Measurements from ENCODE around the gene KIAA1210. TPM values are rescaled to one million over a fixed set of nuclear protein-coding genes. Genes with fewer than 3 reads are reported as not detected.

KIAA1210 gene
- total RNA-seq, 1 donor from 2014 or later: not detected

- Mint-ChIP-seq H3K36me3 (ENCODE audit: unreplicated experiment) (no peaks in the 10 kb centered on the region), H3K27me3 (ENCODE audit: unreplicated experiment) (no peaks in the 10 kb centered on the region), H3K9me3 (ENCODE audit: unreplicated experiment) (peaks cover 3% of the 10 kb centered on the region), H3K4me3 (ENCODE audit: unreplicated experiment) (no peak overlapping the region), H3K4me1 (ENCODE audit: unreplicated experiment) (no peaks in the 10 kb centered on the region), H3K27ac (ENCODE audit: unreplicated experiment) (no peak overlapping the region)
- DNase-seq (ENCODE audit: extremely low spot score, unreplicated experiment): no peak
- no peak for TF ChIP-seq CTCF (IDR thresholded peaks at IDR 0.05)
These were observed 31.7 kb downstream of the KIAA1210 start for GRCh38 chrX:119095936-119096335.

- TF ChIP-seq CTCF (IDR thresholded peaks at IDR 0.05): no peak
- H3K36me3 Mint-ChIP-seq (ENCODE audit: unreplicated experiment): no peaks in the 10 kb centered on the region
- no peaks in the 10 kb centered on the region for H3K4me1 Mint-ChIP-seq (ENCODE audit: unreplicated experiment)
- H3K4me3 Mint-ChIP-seq (ENCODE audit: unreplicated experiment): no peak overlapping the region
- no peak overlapping the region for H3K27ac Mint-ChIP-seq (ENCODE audit: unreplicated experiment)
- DNase-seq (ENCODE audit: extremely low spot score, unreplicated experiment): no peak
- peaks cover 3% of the 10 kb centered on the region for H3K9me3 Mint-ChIP-seq (ENCODE audit: unreplicated experiment)
- no peaks in the 10 kb centered on the region for H3K27me3 Mint-ChIP-seq (ENCODE audit: unreplicated experiment)
These were observed 32.8 kb downstream of the KIAA1210 start for GRCh38 chrX:119094819-119095218.

GRCh38 chrX:119093991-119094735 lies 33.4 kb downstream of the KIAA1210 start:
- H3K4me1 Mint-ChIP-seq (ENCODE audit: unreplicated experiment): no peaks in the 10 kb centered on the region
- H3K27ac Mint-ChIP-seq (ENCODE audit: unreplicated experiment): no peak overlapping the region
- no peaks in the 10 kb centered on the region for H3K36me3 Mint-ChIP-seq (ENCODE audit: unreplicated experiment)
- peaks cover 3% of the 10 kb centered on the region for H3K9me3 Mint-ChIP-seq (ENCODE audit: unreplicated experiment)
- H3K27me3 Mint-ChIP-seq (ENCODE audit: unreplicated experiment): no peaks in the 10 kb centered on the region
- no peak for DNase-seq (ENCODE audit: extremely low spot score, unreplicated experiment)
- TF ChIP-seq CTCF (IDR thresholded peaks at IDR 0.05): no peak
- no peak overlapping the region for H3K4me3 Mint-ChIP-seq (ENCODE audit: unreplicated experiment)

- H3K4me3 Mint-ChIP-seq (ENCODE audit: unreplicated experiment): no peak overlapping the region
- H3K36me3 Mint-ChIP-seq (ENCODE audit: unreplicated experiment): no peaks in the 10 kb centered on the region
- no peaks in the 10 kb centered on the region for H3K9me3 Mint-ChIP-seq (ENCODE audit: unreplicated experiment)
- H3K4me1 Mint-ChIP-seq (ENCODE audit: unreplicated experiment): no peaks in the 10 kb centered on the region
- no peaks in the 10 kb centered on the region for H3K27me3 Mint-ChIP-seq (ENCODE audit: unreplicated experiment)
- DNase-seq (ENCODE audit: extremely low spot score, unreplicated experiment): no peak
- no peak overlapping the region for H3K27ac Mint-ChIP-seq (ENCODE audit: unreplicated experiment)
- no peak for TF ChIP-seq CTCF (IDR thresholded peaks at IDR 0.05)
These were observed 37.0 kb downstream of the KIAA1210 start for GRCh38 chrX:119090627-119091026.

GRCh38 chrX:119089619-119090018 lies 38.0 kb downstream of the KIAA1210 start:
- no peak overlapping the region for H3K4me3 Mint-ChIP-seq (ENCODE audit: unreplicated experiment)
- no peak overlapping the region for H3K27ac Mint-ChIP-seq (ENCODE audit: unreplicated experiment)
- no peak for TF ChIP-seq CTCF (IDR thresholded peaks at IDR 0.05)
- H3K9me3 Mint-ChIP-seq (ENCODE audit: unreplicated experiment): no peaks in the 10 kb centered on the region
- DNase-seq (ENCODE audit: extremely low spot score, unreplicated experiment): no peak
- H3K27me3 Mint-ChIP-seq (ENCODE audit: unreplicated experiment): no peaks in the 10 kb centered on the region
- no peaks in the 10 kb centered on the region for H3K36me3 Mint-ChIP-seq (ENCODE audit: unreplicated experiment)
- no peaks in the 10 kb centered on the region for H3K4me1 Mint-ChIP-seq (ENCODE audit: unreplicated experiment)
